ENCODE measurements around the gene MTX2. TPM values are rescaled to one million over a fixed set of nuclear protein-coding genes. Genes with fewer than 3 reads are reported as not detected.

The MTX2 gene
- total and polyA plus RNA-seq, 10 of the 15 experiments (the other 5 are each of a cell fraction or from before 2014, with no cell fraction given): 15.7 to 78.1 (median 55.0) TPM

- FAIRE-seq (no peak), ATAC-seq (no peak), DNase-seq (ENCODE audit: low read depth, low spot score) (no peak)
- Histone ChIP-seq H3K79me2 (ENCODE audit: control insufficient read depth, insufficient read depth, low read length) (peaks cover 2% of the 10 kb centered on the region), H4K20me1 (ENCODE audit: control insufficient read depth, insufficient read depth) (no peaks in the 10 kb centered on the region), H3K4me3 (no peak overlapping the region), H3K4me2 (ENCODE audit: control insufficient read depth, insufficient read depth) (no peak overlapping the region), H2AFZ (ENCODE audit: control insufficient read depth, low read depth, low read length) (no peak overlapping the region), H3K27me3 (replicated peaks in 1 of 2; ENCODE audit: control insufficient read depth in 2 of 2, insufficient read depth in 2 of 2, low read length in 1 of 2) (no peaks in the 10 kb centered on the region), H3K9ac (ENCODE audit: control insufficient read depth, insufficient read depth, low read length) (no peak overlapping the region), H3K36me3 (ENCODE audit: control insufficient read depth in 2 of 2, insufficient read depth in 2 of 2, low read length in 1 of 2) (peaks cover 0 to 5% of the 10 kb centered on the region in 2 experiments; a peak in 1 of 4 replicates), H3K27ac (ENCODE audit: control insufficient read depth, insufficient read depth) (no peak overlapping the region), H3K9me3 (replicated peaks; ENCODE audit: control insufficient read depth, insufficient read depth, low read length) (no peaks in the 10 kb centered on the region), H3K4me1 (ENCODE audit: control insufficient read depth, insufficient read depth, low read length) (no peaks in the 10 kb centered on the region)
- ChIA-PET POLR2A (no interaction called here), SMC1A (ENCODE audit: uncharacterized antibody, unreplicated experiment) (interaction anchor here (0.9 to 1.7 kb wide), 3 partner anchors 7 to 16 kb away, joined by 3 to 6 read pairs (median 3); no protein-coding TSS in a partner anchor), RAD21 (ENCODE audit: unreplicated experiment) (no interaction called here), CTCF (interaction anchor here (0.6 to 2.2 kb wide), 4 partner anchors 13 to 257 kb away, joined by 3 to 8 read pairs (median 6); no protein-coding TSS in a partner anchor)
- no peak for TF ChIP-seq TCF12 (IDR thresholded peaks at IDR 0.05; ENCODE audit: low read depth, low read length)
- TF ChIP-seq ATF2 (IDR thresholded peaks at IDR 0.05; ENCODE audit: low read length): no peak
- no peak for TF ChIP-seq NFYA (IDR thresholded peaks at IDR 0.05; ENCODE audit: borderline replicate concordance, low read depth, low read length)
- no peak for TF ChIP-seq POU2F2 (IDR thresholded peaks at IDR 0.05; ENCODE audit: borderline replicate concordance, low read depth, low read length)
- no peak for TF ChIP-seq HDGF (IDR thresholded peaks at IDR 0.05)
- no peak for TF ChIP-seq RAD21 (IDR thresholded peaks at IDR 0.05; ENCODE audit: insufficient read depth, low read depth, low read length)
- TF ChIP-seq BMI1 (IDR thresholded peaks at IDR 0.05; ENCODE audit: borderline replicate concordance): no peak
- no peak for TF ChIP-seq PKNOX1 (IDR thresholded peaks at IDR 0.05)
- TF ChIP-seq DPF2 (IDR thresholded peaks at IDR 0.05): no peak
- TF ChIP-seq IRF4 (IDR thresholded peaks at IDR 0.05; ENCODE audit: low read depth, low read length): no peak
- TF ChIP-seq RELB (IDR thresholded peaks at IDR 0.05; ENCODE audit: low read depth): no peak
- TF ChIP-seq BHLHE40 (IDR thresholded peaks at IDR 0.05; ENCODE audit: borderline replicate concordance in 1 of 2, low read depth in 2 of 2, low read length in 1 of 2): no peak
- TF ChIP-seq CEBPZ (IDR thresholded peaks at IDR 0.05; ENCODE audit: low read depth, low read length): no peak
- TF ChIP-seq MTA2 (IDR thresholded peaks at IDR 0.05; ENCODE audit: low read depth): no peak
- 96% methylated on average over 1 of the region's 1 CpG for WGBS (ENCODE audit: insufficient coverage, insufficient replicate concordance, low lambda C conversion rate, missing lambda C conversion rate)
- in situ Hi-C loops (cut with MboI): no loop called here
- BruUV-seq (replicated peaks): no TSS peak
- intact Hi-C loops (cut with micrococcal nuclease; ENCODE audit: unreplicated experiment): no loop called here
Measured at GRCh38 chr2:176297737-176298136, 28.5 kb downstream of the MTX2 start.
